T-helper 17 cell (primary cell): ENCODE measurements around the gene CENPA. TPM values are rescaled to one million over a fixed set of nuclear protein-coding genes. Genes with fewer than 3 reads are reported as not detected.
"Not testable (repeated sequence)": the region's sequence is repeated elsewhere in the genome, so short reads cannot be mapped to it uniquely, and the experiment has no call there.

Source experiments
- ATAC-seq: fragments of 150-1000 bp; cut with Tn5 transposase; 2 replicates; pipeline ENCODE4 v1.10.0; 2021; ENCODE audit warnings: mild to moderate bottlenecking, moderate library complexity
- DNase-seq, 3 donors: peaks; one replicate each; pipeline versions ENCODE4 v3.0.0 to v3.0.0-alpha.2; 2020 to 2021
- H3K9me3 ChIP-seq: one replicate; pipeline ENCODE4 v1.7.0; 2013; ENCODE audit warnings: low read length, mild to moderate bottlenecking; ENCODE audit not compliant: control insufficient read depth, poor library complexity, severe bottlenecking
- H3K27ac Mint-ChIP-seq: one replicate; pipeline ENCODE4 v1.8.0; 2022; ENCODE audit warnings: mild to moderate bottlenecking, moderate library complexity, mixed read lengths
- H3K27me3 Mint-ChIP-seq: one replicate; pipeline ENCODE4 v1.8.0; 2022; ENCODE audit warnings: mixed read lengths
- H3K36me3 Mint-ChIP-seq: one replicate; pipeline ENCODE4 v1.8.0; 2022; ENCODE audit warnings: low read depth, mixed read lengths
- H3K4me1 Mint-ChIP-seq: one replicate; pipeline ENCODE4 v1.8.0; 2022; ENCODE audit warnings: mild to moderate bottlenecking, mixed read lengths
- H3K4me3 Mint-ChIP-seq: one replicate; pipeline ENCODE4 v1.8.0; 2022; ENCODE audit warnings: mild to moderate bottlenecking, moderate library complexity, mixed read lengths
- total RNA-seq, 4 donors: library from RNA in 2 of 4; stranded (reverse) in 2 of 4; gene quantifications; one replicate each; pipeline ENCODE4 v1.2.3 and lab custom pipeline; 2022 to 2026

CENPA gene
- total RNA-seq, 2 donors from 2014 or later, result 0.50 to 0.52 TPM

DNA sequence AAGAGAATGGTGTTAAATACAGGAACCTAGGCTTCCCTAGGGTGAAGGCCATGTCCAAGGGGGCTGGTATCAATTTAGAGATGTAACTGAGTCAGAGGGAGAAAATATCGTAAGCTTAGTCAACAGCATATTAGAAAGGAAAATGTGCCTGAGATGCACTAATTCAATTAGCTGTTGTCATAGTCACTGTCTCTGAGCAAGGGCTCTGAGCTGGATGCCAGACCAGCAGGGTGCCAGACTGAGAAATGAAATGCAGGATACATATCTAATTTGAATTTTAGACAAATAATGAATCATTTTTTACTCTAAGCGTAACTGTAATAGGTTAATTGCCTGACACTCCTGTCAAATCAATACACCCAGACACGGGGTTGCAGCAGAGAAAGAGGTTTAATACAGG is 33.2 kb upstream of the CENPA start:
- Mint-ChIP-seq H3K36me3 (no peaks in the 10 kb centered on the region), H3K4me3 (no peak overlapping the region), H3K4me1 (no peaks in the 10 kb centered on the region), H3K27me3 (no peaks in the 10 kb centered on the region), H3K27ac (no peak overlapping the region)
- DNase-seq (no peak), ATAC-seq (no peak)
- H3K9me3 ChIP-seq, result no peaks in the 10 kb centered on the region

DNA sequence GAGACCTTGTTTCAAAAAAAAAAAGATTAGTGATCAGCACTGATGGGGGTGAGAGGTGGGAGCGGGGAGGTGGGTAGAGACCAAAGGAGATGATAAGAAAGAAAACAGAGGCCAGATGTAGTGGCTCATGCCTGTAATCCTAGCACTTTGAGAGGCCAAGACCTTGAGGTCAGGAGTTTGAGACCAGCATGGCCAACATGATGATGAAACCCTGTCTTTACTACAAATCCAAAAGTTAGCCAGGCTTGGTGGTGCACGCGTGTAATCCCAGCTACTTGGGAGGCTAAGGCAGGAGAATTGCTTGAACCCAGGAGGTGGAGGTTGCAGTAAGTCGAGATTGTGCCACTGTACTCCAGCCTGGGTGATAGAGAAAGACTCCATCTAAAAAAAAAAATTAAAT is 31.3 kb upstream of the CENPA start:
- Mint-ChIP-seq H3K36me3 (no peaks in the 10 kb centered on the region), H3K4me1 (no peaks in the 10 kb centered on the region), H3K27me3 (no peaks in the 10 kb centered on the region), H3K4me3 (no peak overlapping the region), H3K27ac (no peak overlapping the region)
- no peak for ATAC-seq
- no peak for DNase-seq
- no peaks in the 10 kb centered on the region for H3K9me3 ChIP-seq

DNA sequence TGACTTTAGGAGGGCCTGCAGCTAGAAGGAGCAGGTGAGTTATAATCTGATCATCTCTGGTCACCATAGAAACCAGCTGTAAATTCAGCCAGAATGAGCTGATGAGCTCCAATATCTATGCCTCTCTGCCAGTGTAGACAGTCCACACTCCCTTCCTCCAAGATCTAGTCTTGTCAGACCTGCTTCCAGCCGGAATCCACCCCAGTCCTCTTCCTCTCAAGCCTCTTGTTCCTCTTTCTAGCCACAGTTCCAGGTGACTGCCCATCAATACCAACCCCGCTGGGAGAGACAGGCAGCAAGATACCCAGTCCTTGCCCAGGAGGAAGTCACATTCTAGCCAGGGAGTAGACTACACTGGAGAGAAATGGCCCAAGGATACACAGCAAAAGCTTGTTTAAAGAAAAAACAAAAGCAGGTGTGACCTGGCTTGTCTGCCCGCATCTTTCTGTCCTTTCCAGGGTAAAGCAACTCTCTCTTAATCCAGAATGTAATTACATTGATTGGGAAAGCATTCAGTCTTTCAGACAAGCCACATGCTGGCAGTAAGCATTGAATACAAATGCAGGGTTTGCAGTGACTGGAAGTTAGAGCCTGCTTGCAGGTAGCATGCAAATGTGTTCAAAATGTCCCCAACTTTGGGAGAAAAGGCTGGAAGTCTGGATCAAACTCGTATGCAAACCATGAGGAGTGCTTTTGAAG is 30.7 kb upstream of the CENPA start:
- no peaks in the 10 kb centered on the region for H3K27me3 Mint-ChIP-seq

DNA sequence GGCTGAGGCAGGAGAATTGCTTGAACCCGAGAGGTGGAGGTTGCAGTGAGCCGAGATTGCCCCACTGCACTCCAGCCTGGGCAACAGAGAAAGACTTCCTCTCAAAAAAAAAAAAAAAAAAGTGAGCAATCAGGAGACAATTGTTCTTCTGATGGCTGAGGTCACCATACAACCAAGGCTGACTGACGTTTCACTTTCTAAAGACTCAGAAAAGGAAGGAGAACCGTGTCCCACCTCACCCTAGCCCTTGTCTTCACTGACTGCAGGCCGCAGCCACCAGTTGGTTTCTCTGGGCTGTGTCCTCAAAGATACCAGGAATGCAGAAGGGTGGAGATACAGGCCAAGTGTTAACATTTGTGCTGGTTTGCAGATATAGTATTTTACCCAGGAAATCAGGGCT is 29.5 kb upstream of the CENPA start:
- no peaks in the 10 kb centered on the region for H3K9me3 ChIP-seq
- no peaks in the 10 kb centered on the region for H3K36me3 Mint-ChIP-seq
- DNase-seq, result no peak
- no peak for ATAC-seq
- no peak overlapping the region for H3K4me3 Mint-ChIP-seq
- H3K27me3 Mint-ChIP-seq, result no peaks in the 10 kb centered on the region
- H3K4me1 Mint-ChIP-seq, result no peaks in the 10 kb centered on the region
- no peak overlapping the region for H3K27ac Mint-ChIP-seq

More for the DNA sequence above, 30.7 kb upstream of the CENPA start:
- no peak overlapping the region for H3K4me3 Mint-ChIP-seq
- H3K36me3 Mint-ChIP-seq, result no peaks in the 10 kb centered on the region
- no peaks in the 10 kb centered on the region for H3K9me3 ChIP-seq
- H3K4me1 Mint-ChIP-seq, result no peaks in the 10 kb centered on the region
- H3K27ac Mint-ChIP-seq, result no peak overlapping the region
- ATAC-seq (no peak), DNase-seq (no peak)

DNA sequence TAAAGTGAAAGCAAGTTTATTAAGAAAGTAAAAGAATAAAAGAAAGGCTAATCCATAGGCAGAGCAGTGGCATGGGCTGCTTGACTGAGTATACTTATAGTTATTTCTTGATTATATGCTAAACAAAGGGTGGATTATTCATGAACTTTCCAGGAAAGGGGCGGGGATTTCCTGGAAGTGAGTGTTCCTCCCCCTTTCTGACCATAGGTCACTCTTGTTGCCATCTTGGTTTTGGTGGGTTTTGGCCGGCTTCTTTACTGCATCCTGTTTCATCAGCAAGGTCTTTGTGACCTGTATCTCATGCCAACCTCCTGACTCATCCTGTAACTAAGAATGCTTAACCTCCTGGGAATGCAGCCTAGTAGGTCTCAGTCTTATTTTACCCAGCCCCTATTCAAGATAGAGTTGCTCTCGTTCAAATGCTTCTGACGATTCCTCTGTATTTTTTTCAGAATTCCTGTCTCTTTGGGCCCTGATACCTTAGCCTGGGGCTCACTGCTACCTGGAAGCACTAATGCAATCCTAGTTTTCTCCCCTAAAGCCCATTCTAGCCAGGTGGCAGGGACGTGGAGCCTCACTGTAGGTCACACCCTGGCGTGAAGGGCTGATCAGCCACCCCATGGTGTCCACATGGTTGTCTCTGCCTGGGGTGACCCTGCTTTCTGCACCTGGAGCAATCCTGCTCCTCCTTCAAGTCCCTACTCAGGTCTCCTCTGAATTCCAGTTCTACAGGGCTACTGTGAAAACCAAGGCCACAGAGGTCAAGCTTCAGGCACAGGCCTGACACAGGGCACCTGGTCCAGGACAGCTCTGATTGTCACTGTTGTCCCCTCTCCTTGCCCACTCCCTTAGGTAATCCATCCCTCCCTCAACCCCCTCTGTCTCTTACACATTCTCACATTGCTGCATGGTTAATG is 27.7 kb upstream of the CENPA start:
- H3K9me3 ChIP-seq, result no peaks in the 10 kb centered on the region
- Mint-ChIP-seq H3K4me3 (no peak overlapping the region), H3K36me3 (no peaks in the 10 kb centered on the region), H3K27me3 (no peaks in the 10 kb centered on the region), H3K27ac (no peak overlapping the region), H3K4me1 (no peaks in the 10 kb centered on the region)
- DNase-seq (no peak), ATAC-seq (no peak)

DNA sequence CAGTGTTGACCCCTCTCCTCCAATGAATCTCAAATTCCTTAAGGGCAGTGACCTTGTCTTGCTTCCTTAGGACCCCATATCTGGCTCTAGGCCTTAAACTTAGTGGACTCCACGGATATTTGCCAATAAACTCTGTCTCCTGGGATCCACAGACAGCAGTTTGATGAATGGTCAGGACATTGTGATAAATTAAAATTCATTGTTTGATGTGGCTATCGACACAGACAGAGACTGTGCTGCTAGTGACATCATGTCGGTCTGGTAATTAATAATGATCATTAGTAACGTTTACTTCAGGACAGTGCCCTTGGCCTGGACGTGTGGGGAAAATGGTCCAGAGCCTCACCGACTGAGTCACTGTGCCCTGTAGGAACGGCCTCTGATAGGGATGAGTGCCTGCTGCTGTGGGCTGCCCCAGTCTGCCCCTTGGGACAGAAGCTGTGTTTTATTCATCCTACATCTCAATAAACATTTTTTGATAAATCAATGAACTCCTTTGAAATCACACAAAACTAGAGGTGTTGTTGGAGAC is 27.0 kb upstream of the CENPA start:
- no peak for ATAC-seq
- Mint-ChIP-seq H3K4me1 (peaks cover 3% of the 10 kb centered on the region), H3K27ac (no peak overlapping the region), H3K27me3 (no peaks in the 10 kb centered on the region), H3K36me3 (no peaks in the 10 kb centered on the region), H3K4me3 (no peak overlapping the region)
- no peak for DNase-seq
- no peaks in the 10 kb centered on the region for H3K9me3 ChIP-seq

DNA sequence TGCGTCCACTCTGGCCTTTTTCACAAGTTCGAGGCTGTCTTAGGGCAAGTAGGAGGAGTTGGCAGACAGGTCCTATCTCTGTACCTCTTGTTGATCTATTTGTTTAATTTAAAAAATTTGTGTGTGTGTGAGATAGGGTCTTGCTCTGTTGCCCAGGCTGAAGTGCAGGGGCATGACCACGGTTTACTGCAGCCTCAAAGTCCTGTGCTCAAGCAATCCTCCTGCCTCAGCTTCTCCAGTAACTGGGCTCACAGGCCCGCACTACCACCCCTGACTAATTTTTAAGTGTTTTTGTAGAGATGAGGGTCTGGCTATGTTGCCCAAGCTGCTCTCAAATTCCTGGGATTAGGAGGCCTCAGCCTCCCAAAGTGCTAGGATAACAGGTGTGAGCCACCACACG is 26.0 kb upstream of the CENPA start:
- Mint-ChIP-seq H3K27ac (no peak overlapping the region), H3K27me3 (no peaks in the 10 kb centered on the region), H3K36me3 (no peaks in the 10 kb centered on the region), H3K4me1 (peaks cover 7% of the 10 kb centered on the region), H3K4me3 (no peak overlapping the region)
- DNase-seq, result no peak
- ATAC-seq, result no peak
- no peaks in the 10 kb centered on the region for H3K9me3 ChIP-seq

DNA sequence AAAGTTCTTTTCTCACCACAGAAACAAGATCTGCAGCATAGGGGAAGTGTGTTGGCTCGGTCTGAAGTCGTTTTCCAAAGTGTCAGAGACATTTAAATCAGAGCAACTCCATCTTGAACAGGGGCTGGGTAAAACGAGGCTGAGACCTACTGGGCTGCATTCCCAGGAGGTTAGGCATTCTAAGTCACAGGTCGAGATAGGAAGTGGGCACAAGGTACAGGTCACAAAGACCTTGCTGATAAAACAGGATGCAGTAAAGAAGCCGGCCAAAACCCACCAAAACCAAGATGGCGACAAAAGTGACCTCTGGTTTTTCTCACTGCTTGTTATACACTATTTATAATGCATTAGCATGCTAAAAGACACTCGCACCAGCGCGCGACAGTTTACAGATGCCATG is 24.9 kb upstream of the CENPA start:
- not testable (repeated sequence) for H3K27me3 Mint-ChIP-seq, H3K36me3 Mint-ChIP-seq, H3K9me3 ChIP-seq, H3K4me3 Mint-ChIP-seq, ATAC-seq, H3K27ac Mint-ChIP-seq, DNase-seq
- peaks cover 17% of the 10 kb centered on the region for H3K4me1 Mint-ChIP-seq

DNA sequence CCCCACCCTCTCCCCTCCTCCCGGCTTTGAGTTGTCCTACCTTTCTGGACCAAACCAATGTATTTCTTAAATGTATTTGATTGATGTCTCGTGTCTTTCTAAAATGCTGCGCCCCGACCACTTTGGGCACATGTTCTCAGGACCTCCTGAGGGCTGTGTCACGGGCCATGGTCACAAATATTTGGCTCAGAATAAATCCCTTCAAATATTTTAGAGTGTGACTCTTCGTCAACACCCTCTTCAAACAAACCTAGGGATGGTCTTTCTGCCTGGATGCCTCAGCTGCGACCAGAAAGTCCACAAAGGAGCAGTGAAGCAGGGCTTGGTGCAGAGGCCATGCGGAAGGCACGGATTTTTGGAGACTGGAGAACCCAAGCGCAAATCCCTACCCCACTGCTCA is 22.8 kb upstream of the CENPA start:
- Mint-ChIP-seq H3K36me3 (no peaks in the 10 kb centered on the region), H3K27ac (no peak overlapping the region), H3K4me1 (peaks cover 22% of the 10 kb centered on the region), H3K27me3 (no peaks in the 10 kb centered on the region), H3K4me3 (peak overlapping the region; percentile 94)
- no peak for DNase-seq
- H3K9me3 ChIP-seq, result no peaks in the 10 kb centered on the region
- no peak for ATAC-seq

DNA sequence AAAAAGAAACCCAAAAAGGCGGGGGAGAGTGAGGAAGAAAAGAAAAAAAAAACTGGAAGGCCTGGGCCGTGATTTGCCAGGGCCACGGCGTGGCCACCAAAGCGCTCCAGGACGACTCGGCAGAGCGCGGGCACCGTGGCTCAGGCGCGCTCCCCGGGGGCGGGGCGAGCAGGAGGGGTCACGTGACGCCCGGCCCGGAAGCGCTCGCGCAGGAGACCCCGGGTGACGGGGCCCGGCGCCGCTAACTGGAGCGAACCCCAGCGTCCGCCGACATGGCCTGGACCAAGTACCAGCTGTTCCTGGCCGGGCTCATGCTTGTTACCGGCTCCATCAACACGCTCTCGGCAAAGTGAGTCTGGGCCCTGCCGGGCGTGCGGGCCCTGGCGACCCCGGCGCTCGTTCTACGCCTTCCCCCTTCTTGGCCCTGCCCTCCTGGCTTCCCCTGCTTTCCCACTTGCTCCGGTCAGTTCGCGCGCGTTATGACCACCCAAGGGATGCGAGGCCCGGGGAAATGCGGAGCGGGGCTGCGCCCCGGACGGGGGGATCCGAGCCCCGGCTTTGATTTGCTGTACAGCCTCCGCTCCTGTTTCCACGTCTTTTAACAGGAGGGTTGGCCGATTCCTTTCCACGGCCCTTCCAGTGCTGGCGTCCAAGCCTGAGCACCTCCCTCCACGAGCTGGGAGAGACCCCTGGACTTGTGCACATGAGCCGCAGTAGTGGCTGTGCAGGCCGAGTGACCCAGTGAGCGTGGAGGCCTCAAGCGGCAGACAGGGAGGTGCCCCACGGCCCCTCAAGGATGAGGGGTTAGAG is 21.6 kb upstream of the CENPA start, which contains the start of gene SLC35F6:
Gene SLC35F6 (plus strand): TSS at position 207 of the 810 bp plus-strand sequence. CDS start 66 bp downstream, at position 273.
- no peaks in the 10 kb centered on the region for H3K27me3 Mint-ChIP-seq
- H3K27ac Mint-ChIP-seq, result peak within 1 kb of the TSS; percentile 96
- ATAC-seq (peak; percentile 96), DNase-seq (peak; percentile 77 to 86 (median 81))
- H3K4me1 Mint-ChIP-seq, result peaks cover 28% of the 10 kb centered on the region
- H3K36me3 Mint-ChIP-seq, result no peaks in the 10 kb centered on the region
- no peaks in the 10 kb centered on the region for H3K9me3 ChIP-seq
- H3K4me3 Mint-ChIP-seq, result peak within 1 kb of the TSS; percentile 94

DNA sequence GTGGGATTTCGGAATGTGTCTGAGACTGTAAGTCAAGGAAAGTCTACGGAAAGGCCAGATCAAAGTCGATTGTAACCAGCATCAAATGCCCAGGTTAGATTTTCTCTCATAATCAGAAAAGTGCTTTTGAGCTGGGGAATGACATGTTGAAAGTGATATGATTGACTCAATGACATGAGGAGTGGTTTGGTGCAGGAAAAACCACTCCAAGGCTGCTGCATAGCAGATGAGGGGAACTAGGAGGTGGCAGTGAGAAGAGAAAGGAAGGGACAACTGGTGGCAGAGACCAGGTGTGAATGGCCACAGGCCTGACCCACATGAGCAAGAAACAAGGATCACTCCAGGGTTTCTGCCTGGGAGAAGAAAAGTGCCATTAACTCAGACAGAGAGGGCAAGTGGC is 20.9 kb upstream of the CENPA start:
- Mint-ChIP-seq H3K4me1 (peaks cover 29% of the 10 kb centered on the region), H3K36me3 (no peaks in the 10 kb centered on the region), H3K27ac (peak overlapping the region; percentile 96), H3K4me3 (peak overlapping the region; percentile 94), H3K27me3 (no peaks in the 10 kb centered on the region)
- H3K9me3 ChIP-seq, result no peaks in the 10 kb centered on the region
- ATAC-seq (no peak), DNase-seq (no peak)

DNA sequence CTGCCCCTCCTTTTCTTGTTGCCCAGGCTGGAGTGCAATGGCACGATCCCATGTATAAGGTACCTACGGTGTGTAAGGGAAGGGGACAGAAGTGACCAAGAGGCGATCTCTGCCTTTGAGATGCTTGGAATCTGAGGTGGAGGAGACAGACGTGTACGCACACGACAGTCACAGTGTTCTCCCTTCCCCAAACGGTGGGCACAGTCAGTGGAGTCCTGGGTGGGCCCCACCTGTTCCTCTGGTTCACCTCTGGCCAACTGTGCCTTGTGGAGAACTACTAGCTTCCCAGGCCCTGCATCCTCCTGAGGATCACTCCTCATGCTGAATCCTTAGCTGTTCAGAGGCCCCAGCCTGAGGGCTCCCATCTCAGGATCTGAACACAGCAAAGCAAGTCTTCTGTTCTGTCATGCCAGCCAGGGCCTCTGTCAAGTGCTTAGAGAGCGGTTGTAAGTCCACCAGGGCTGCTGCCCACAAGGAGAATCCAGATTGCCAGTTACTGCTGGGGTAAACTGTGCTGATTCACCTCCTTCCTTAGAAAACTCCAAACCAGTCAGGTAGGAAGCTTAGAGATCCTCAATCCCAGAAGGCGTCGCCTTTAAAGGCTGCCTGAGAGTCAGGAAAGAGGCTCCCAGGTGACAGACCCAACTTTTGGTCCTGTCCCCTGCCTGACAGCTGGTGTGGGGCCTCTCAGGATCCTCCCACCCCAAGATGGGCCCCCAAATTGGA is 20.2 kb upstream of the CENPA start:
- no peak for DNase-seq

More for the DNA sequence above, 20.2 kb upstream of the CENPA start:
- Mint-ChIP-seq H3K27ac (peak overlapping the region; percentile 96), H3K4me3 (peak overlapping the region; percentile 94), H3K36me3 (no peaks in the 10 kb centered on the region), H3K27me3 (no peaks in the 10 kb centered on the region), H3K4me1 (peaks cover 29% of the 10 kb centered on the region)
- H3K9me3 ChIP-seq, result no peaks in the 10 kb centered on the region
- ATAC-seq, result no peak
